Effector CD4-positive, alpha-beta T cell (primary cell): ENCODE measurements around the gene ANK3.

Source experiments
- DNase-seq: peaks from one replicate; pipeline ENCODE4 v3.0.0-alpha.2; 2020

ANK3 gene

GRCh38 chr10:60135020-60135419 is 254.7 kb downstream of the ANK3 start:
- no peak for DNase-seq

- DNase-seq: no peak
Observed at GRCh38 chr10:60134548-60134947, 255.1 kb downstream of the ANK3 start.

GRCh38 chr10:60130130-60130579 is 259.5 kb downstream of the ANK3 start:
- DNase-seq: no peak

- no peak for DNase-seq
Observed at GRCh38 chr10:60125895-60126294, 263.8 kb downstream of the ANK3 start.

- DNase-seq: no peak
Observed at GRCh38 chr10:60124536-60124935, 265.1 kb downstream of the ANK3 start.

- no peak for DNase-seq
Observed at GRCh38 chr10:60123668-60124067, 266.0 kb downstream of the ANK3 start.

- no peak for DNase-seq
Observed at GRCh38 chr10:60123172-60123571, 266.5 kb downstream of the ANK3 start.

GRCh38 chr10:60122190-60122589 is 267.5 kb downstream of the ANK3 start:
- no peak for DNase-seq

- DNase-seq: no peak
Observed at GRCh38 chr10:60114765-60115586, 274.7 kb downstream of the ANK3 start.

GRCh38 chr10:60110739-60111138 is 278.9 kb downstream of the ANK3 start:
- DNase-seq: no peak

GRCh38 chr10:60107308-60107976 is 282.2 kb downstream of the ANK3 start:
- DNase-seq: no peak

GRCh38 chr10:60105295-60105695 is 284.4 kb downstream of the ANK3 start:
- no peak for DNase-seq

- DNase-seq: no peak
Observed at GRCh38 chr10:60101821-60102220, 287.9 kb downstream of the ANK3 start.

- DNase-seq: no peak
Observed at GRCh38 chr10:60099998-60100747, 289.5 kb downstream of the ANK3 start.

- no peak for DNase-seq
Observed at GRCh38 chr10:60098677-60099601, 290.7 kb downstream of the ANK3 start.

- DNase-seq: no peak
Observed at GRCh38 chr10:60096761-60097513, 292.7 kb downstream of the ANK3 start.

GRCh38 chr10:60093317-60093716 is 296.4 kb downstream of the ANK3 start:
- no peak for DNase-seq

- no peak for DNase-seq
Observed at GRCh38 chr10:60086862-60087261, 302.8 kb downstream of the ANK3 start.

- DNase-seq: no peak
Observed at GRCh38 chr10:60086421-60086820, 303.3 kb downstream of the ANK3 start.

- DNase-seq: no peak
Observed at GRCh38 chr10:60082744-60083344, 306.8 kb downstream of the ANK3 start.

- no peak for DNase-seq
Observed at GRCh38 chr10:60082341-60082740, 307.3 kb downstream of the ANK3 start.
